Measurements from ENCODE around the gene PCOLCE2.
"Not testable (repeated sequence)": the region's sequence is repeated elsewhere in the genome, so short reads cannot be mapped to it uniquely, and the experiment has no call there.

PCOLCE2 gene

DNA sequence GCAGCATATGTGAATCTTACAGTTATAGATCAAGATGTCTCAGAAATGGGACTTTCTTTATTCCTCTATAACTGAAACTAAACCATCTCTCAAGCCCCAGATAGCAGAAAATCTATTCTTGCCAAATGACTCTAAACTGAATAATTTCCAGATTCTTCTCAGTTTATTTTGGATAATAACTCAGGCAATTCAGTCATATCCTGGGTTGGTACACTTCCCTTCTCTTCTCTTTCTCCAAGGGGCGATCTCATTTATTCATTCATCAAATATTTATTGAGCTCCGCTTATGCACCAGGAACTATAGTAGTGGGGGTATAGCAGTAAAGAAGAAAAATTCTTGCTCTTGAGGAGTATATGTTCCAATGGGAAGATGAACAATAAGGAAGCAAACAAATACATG is 13.5 kb upstream of the PCOLCE2 start:
- no peak for DNase-seq

DNA sequence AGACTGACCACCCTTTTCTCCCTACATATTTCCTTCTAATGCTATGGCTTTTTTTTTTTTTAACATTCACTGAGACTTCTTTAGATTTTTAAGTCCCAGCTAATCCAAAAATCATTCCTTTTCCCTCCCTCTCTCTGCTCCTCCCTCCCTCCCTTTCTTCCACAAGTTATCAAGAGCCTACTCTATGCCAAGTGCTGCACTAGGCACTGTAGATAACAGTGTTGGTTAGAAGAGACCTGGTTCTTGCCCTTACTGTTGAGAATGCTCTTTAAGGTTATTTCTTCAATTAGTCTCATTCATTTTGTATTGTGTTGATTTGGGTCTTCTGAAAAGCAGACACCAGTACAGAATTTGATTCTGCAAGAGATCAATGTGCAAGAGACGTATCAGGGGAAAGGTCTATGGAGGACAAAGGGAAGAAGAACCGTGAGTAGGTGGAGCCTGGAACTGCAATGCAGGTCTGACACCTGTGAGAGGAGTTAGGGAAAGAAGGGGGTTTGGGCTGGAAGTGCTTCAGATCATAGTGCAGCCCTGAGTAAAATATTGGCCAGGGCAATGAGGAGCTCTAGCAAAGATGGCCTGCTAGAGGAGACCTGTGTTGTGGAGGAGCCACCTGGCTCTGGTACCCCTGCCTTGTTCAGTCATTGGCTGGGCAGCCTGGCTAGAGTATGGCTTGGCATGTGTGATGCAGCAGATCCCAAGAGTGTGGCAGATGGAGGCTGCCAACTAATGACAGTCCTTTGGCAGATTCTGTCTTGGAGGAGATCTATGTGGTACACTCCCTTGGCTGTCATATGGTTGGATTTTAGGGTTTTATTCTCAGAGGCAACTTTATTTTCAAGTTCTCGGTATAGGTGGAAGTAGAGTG is 9.7 kb upstream of the PCOLCE2 start:
- no peak for DNase-seq

GRCh38 chr3:142897807-142898206 is 8.9 kb upstream of the PCOLCE2 start:
- DNase-seq, result no peak

DNA sequence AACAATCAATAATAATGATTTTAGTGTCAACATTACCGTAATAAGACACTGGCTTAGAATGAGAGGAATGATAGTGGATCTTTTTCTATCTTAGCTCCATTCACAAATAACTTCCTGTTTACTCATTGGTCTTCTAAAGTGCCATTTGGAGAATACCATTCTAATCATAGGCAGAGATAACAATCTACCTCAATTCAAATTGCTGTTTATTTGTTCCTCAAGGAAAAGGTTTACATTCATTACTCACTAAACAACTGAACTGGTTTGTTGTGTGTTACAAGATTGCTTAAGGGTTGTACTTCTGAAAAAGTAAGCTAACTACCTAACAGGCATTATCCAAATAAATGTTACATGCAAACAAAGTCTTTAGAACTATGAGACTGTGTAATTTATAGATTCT is 8.1 kb upstream of the PCOLCE2 start:
- no peak for DNase-seq

DNA sequence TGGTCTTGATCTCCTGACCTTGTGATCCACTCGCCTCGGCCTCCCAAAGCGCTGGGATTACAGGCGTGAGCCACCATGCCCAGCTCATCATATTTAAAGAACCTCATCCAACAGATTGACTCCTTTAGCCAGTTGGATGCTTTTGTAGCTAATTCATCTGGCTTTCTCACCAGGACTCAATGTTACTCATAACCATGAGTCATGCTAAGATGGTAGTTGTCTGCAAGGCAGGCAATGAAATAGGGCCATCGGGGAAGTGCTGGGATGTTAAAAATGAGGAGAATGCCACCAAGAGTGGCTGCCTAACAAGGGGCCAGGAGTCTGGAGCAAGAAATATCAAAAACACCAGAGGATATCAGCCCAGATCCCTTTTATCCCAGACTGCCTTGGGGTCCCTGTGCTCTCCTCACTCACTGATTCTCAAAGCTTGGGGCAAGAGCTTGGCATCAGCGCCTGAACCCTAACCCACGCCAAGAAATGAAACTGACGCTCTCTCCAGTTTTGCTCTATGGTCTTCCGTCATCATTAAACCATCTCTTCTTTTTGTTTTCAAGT is 7.4 kb upstream of the PCOLCE2 start:
- DNase-seq, result no peak

DNA sequence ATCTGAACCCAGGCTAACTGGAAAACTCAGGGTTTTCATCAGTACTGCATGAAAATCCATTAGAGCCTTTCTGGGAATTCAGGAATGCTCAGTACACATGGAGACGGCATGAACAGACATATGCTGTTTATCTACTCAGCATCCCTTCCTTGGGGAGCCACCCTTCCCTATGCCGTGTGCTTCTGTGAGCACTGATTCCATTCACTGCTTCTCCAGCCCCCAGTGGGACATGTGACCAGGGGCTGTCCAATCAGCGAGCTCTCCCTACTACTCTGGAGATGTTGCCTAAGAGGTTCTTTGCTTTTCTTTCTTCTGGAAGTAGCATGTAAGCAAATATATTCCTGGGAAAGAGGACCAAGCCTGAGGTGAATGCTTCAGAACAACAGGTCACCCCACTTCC is 5.6 kb upstream of the PCOLCE2 start:
- no peak for DNase-seq

GRCh38 chr3:142892714-142893113 is 3.8 kb upstream of the PCOLCE2 start:
- DNase-seq, result no peak

GRCh38 chr3:142890592-142890991 is 1.7 kb upstream of the PCOLCE2 start:
- no peak for DNase-seq

- no peak for DNase-seq
Observed at GRCh38 chr3:142889212-142890014, 530 bp upstream of the PCOLCE2 start.

GRCh38 chr3:142888099-142888480 is 793 bp downstream of the PCOLCE2 start:
- no peak for DNase-seq

DNA sequence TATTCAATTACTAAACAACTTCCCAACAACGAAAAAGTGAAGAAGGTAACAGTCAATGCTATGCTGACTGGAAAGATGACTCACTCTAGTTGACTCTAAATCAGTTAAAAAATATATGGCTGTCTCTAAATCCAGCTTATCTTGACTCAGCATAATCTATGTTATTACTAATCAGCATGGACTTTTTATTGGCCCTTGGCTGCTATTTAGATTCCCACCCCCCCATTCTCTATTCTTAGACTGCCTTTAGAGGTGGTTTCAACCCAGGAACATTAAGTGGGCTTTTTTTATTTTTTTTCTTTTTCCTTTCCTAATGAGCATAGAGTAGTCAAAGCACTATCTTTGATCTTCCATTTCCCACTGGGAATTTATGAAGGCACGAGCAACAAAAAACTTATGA is 1.9 kb downstream of the PCOLCE2 start:
- no peak for DNase-seq

GRCh38 chr3:142886021-142886420 is 2.9 kb downstream of the PCOLCE2 start:
- no peak for DNase-seq

DNA sequence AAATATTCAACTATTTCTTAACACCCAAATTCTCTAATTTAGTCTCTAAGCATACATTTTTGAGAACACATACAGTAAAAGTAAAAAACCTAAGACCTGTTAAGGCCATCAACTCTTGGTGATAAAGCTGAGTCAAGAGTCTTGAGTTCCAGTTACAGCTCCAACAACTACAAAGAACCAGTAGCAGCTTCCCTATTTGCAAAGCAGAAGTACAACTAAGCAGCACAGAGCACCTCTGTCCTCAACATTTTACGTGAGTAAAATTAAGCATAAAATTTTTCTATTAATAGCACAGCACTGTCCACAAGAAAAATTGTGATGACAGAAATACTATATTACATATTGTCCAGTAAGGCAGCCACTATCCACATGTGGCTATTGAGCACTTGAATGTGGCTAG is 4.4 kb downstream of the PCOLCE2 start:
- DNase-seq, result no peak

DNA sequence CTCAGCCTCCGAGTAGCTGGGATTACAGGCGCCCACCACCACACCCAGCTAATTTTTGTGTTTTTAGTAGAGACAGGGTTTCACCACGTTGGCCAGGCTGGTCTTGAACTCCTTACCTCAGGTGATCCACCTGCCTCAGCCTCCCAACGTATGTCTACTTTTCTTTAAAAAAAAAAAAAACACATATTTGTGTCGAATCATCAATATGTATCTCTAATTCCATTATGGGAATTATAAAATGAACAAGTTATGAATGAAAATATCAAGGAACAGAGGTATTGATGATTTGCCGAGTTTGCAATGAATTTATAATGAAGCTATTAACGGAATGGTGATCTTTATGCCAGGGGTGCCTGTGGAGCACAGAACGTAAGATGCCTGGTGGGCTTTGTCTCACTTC is 5.3 kb downstream of the PCOLCE2 start:
- not testable (repeated sequence) for DNase-seq

GRCh38 chr3:142881445-142882224 is 7.2 kb downstream of the PCOLCE2 start:
- DNase-seq, result no peak

GRCh38 chr3:142878649-142879300 is 10.1 kb downstream of the PCOLCE2 start:
- no peak for DNase-seq

DNA sequence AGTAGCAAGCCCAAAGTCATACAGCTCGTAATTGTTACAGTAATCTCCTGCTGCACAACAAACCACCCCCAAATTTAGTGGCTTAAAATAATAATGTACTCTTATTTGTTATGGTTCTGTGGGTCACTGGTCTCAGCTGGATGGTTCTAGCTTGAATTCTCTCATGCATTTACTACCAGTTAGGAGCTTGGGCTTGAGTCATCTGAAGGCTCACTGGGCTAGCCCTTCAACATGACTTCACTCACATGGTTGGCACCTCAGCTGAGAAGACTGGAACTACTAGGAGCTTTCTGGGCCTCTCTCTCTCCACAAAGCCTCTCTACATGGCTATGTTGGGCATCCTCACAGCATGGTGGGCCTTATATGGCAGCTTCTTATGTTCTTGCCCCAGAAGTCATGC is 12.5 kb downstream of the PCOLCE2 start:
- DNase-seq, result no peak

GRCh38 chr3:142875583-142876207 is 13.2 kb downstream of the PCOLCE2 start:
- DNase-seq, result no peak

DNA sequence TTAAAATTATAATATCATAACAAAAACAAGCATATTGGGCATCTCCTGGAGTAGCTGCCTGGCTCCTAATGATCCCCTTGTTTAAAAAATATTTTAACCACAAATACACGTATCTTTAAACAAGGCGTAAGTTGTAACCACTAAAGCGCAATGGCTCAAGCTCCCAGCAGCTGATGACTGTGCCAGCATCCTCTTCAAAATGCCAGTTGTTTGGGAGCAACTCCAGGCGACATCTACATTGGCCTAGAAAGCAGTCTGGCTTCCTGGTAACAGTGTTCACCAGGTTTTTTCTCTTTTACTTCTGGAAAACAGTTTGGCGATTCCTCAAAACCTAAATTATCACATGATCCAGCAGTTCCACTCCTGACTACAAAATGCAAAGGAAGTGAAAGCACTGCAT is 13.8 kb downstream of the PCOLCE2 start:
- DNase-seq, result no peak

GRCh38 chr3:142868382-142868781 is 20.5 kb downstream of the PCOLCE2 start:
- DNase-seq, result not testable (repeated sequence)
